Erythroblast (primary cell): ENCODE measurements around the gene LIPN.
"Not testable (repeated sequence)": the region's sequence is repeated elsewhere in the genome, so short reads cannot be mapped to it uniquely, and the experiment has no call there.

Experiments
- DNase-seq, 2 experiments: peaks; one replicate each; lab custom pipeline; 2025; lab: John Stamatoyannopoulos, UW
- GATA1 ChIP-seq: IDR thresholded peaks from 2 replicates; pipeline ENCODE4 v1.6.1; 2011; ENCODE audit warnings: low read depth, mild to moderate bottlenecking, control low read depth, low read length, moderate library complexity
- POLR2A ChIP-seq: IDR thresholded peaks from 2 replicates; pipeline ENCODE4 v1.6.1; 2011; ENCODE audit warnings: mild to moderate bottlenecking, low read length

LIPN gene

GRCh38 chr10:88759366-88760101 lies at the start of gene LIPN:
Gene LIPN (plus strand): TSS chr10:88760020. CDS start chr10:88761406, 1,386 bp downstream.
- TF ChIP-seq GATA1 (no peak), POLR2A (no peak)
- peak in 1 of 2 experiments; percentile 2 for DNase-seq

DNA sequence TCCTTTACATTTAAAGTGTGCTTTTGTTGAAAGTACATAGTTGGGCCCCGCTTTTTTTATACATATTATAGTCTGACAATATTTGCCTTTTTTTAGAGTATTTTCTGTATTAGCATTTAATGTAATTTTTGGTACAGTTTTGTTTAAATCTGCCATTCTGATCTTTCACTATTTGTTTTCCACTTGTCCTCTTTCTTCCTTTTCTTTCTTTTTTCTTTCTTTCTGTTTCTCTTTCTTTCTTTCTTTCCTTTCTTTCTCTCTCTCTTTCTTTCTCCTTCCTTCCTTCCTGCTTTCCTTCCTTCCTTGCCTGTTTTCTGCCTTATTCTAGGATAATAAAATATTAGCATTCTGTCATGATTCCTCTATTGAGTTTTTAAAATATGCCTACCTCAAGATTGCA lies 44.3 kb upstream of the LIPN start:
- no peak for DNase-seq
- TF ChIP-seq POLR2A, result no peak
- no peak for TF ChIP-seq GATA1

DNA sequence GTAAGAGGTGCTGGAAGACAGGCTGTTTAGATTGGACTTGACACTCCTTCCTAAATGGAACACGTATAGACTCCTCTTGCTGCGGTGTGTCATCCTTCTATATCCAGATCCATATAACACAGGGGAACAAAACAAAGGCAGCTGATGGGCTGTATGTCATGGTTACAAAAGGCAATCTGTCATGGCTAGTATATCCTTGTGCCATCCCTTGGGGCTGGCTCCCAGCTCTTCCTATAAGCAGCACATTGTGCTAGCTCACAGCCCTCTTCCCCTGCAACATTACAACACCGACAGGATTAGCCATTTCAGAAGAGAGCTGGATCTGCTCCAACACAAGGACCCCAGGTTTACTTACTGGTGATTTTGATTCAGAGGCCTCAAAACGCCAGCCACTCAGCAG lies 38.4 kb upstream of the LIPN start:
- no peak for TF ChIP-seq POLR2A
- TF ChIP-seq GATA1, result no peak

DNA sequence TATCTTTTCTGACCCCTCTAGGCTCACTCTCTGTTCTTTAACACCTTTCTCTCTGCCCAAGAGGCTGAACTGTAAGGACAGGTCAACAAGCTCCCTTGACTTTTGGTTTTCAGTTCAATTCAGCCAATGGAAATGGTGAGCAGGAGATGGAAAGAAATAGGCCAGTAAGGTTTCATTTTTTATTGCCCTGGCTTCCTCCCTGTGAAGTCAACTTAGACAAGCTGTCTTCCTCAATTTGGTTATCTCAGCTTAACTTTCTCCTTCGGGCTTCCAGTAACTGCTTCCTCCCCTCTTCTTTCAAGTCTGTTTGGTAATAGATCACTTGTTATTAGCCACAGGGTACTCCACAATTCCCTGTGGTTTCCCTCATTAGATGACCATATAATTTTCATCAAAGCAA lies 34.0 kb upstream of the LIPN start:
- no peak for DNase-seq
- no peak for TF ChIP-seq GATA1
- TF ChIP-seq POLR2A, result no peak

More for the DNA sequence above, 38.4 kb upstream of the LIPN start:
- no peak for DNase-seq

GRCh38 chr10:88728107-88728763 lies 31.6 kb upstream of the LIPN start:
- no peak for TF ChIP-seq POLR2A
- no peak for TF ChIP-seq GATA1
- peak; percentile 59 to 69 for DNase-seq

- TF ChIP-seq POLR2A (no peak), GATA1 (no peak)
Measured at GRCh38 chr10:88730864-88731263, 29.0 kb upstream of the LIPN start.

GRCh38 chr10:88731296-88731695 lies 28.5 kb upstream of the LIPN start:
- no peak for DNase-seq
- no peak for TF ChIP-seq GATA1
- no peak for TF ChIP-seq POLR2A

More at GRCh38 chr10:88730864-88731263, 29.0 kb upstream of the LIPN start:
- no peak for DNase-seq

DNA sequence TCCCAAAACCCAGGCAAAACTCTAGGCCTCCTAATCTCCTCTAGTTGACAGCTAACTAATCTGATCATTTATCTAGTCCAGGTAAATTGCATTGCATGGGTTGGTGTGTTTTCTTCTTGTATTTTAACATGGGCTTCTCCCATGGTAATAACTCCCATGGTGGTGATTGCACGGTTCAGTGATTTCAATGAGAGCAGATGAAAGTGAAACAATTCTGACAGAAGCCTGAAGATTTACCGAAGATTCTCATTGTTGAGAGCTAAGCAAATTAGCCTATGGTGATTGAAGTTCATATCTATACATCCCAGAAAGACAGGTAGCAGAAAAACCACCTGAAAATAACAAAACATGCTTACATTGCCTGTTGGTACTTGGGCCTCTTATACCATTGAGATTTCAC lies 26.6 kb upstream of the LIPN start:
- no peak for TF ChIP-seq POLR2A
- no peak for TF ChIP-seq GATA1
- no peak for DNase-seq

DNA sequence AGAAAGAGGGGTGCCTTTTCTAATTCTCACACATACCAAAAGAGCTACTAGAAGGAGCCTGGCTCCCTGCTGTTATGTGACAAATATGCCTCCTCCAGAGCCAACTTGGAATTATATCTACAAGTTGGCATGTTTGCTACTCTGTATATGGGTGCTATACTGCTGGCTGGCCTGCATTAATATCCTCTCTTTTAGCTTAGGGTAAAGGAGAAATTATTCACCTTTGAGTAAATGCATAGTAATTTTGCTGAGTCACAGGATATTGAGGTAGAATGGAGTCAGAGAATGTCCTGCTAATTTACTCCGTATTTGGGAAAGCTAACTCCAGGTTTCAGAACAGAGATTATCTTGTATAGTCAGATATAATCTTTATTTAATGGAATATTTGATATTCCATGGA lies 24.2 kb upstream of the LIPN start:
- no peak for DNase-seq
- no peak for TF ChIP-seq POLR2A
- TF ChIP-seq GATA1, result no peak

DNA sequence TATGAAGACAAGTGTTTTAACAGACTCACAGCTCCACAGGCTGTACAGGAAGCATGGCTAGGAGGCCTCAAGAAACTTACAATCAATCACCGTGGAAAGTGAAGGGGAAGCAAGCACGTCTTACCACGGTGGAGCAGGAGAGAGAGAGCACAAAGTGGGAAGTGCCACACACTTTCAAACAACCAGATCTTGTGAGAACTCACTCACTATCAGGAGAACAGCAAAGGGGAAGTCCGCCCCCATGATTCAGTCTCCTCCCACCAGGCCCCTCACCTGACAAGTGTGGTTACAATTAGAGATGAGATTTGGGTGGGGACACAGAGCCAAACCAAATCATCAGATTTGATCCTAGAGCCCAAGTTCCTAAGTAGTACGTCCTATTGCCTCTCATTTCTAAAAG lies 17.9 kb upstream of the LIPN start:
- not testable (repeated sequence) for DNase-seq

DNA sequence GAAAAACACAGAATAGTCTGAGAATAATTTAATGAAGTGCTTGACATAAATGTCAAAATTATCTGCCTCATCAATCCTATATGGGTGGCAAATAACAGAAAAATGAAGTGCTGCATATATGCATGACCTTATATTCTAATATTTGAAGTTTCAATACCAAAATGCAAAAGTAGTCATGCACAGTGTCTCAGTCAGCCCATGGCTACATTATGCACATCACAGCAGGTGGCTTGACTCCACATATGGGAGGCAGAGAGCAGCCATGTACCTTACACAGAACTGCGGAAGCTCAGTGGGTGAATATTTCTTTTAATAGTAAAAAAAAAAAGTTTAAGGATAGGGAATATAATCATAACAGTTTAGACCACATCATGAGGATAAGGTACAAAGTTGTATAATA lies 17.4 kb upstream of the LIPN start:
- DNase-seq, result no peak

GRCh38 chr10:88744002-88744401 lies 15.8 kb upstream of the LIPN start:
- no peak for DNase-seq
- TF ChIP-seq GATA1, result no peak

More for the DNA sequence above, 17.4 kb upstream of the LIPN start:
- TF ChIP-seq GATA1 (no peak), POLR2A (no peak)

DNA sequence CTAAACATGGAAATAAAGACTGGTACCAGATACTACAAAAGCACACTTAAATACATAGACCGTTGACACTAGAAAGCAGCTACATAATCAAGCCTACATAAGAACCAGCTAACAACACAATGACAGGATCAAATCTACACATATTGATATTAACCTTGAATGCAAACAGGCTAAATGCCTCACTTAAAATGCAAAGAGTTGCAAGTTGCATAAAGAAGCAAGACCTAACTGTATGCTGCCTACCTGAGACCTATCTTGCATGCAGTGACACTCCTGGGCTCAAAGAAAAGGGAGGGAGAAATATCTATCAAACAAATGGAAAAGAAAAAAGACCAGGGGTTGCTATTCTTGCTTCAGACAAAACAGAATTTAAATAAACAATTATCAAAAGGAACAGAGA lies 14.2 kb upstream of the LIPN start:
- no peak for TF ChIP-seq POLR2A
- TF ChIP-seq GATA1, result no peak
- no peak for DNase-seq

- DNase-seq, result no peak
- TF ChIP-seq GATA1 (no peak), POLR2A (no peak)
Measured at GRCh38 chr10:88754287-88754686, 5.5 kb upstream of the LIPN start.

- TF ChIP-seq GATA1 (no peak), POLR2A (no peak)
- DNase-seq, result no peak
Measured at GRCh38 chr10:88755753-88756152, 4.1 kb upstream of the LIPN start.

DNA sequence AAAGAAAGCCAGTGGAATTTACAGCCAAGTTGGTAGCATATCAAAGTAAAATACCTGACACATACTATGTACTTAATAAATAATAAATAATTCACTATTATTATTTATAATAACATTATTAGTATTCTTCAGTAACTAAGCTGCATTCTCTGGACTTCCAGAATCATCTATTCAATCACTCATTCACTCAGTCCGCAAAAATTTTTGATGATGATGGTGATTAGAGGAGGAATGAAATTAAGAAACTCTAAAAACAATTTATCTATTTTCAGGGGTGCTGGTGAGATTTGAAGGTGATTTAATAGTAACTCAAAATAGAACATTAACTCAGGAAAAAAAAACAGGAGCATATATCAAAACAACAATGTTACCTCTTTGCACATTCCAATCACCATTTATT lies 3.2 kb upstream of the LIPN start:
- no peak for DNase-seq
- no peak for TF ChIP-seq GATA1
- no peak for TF ChIP-seq POLR2A
